SU-DHL-6 (cell line): ENCODE results near the gene HCAR3.
"Not testable (repeated sequence)": the region's sequence is repeated elsewhere in the genome, so short reads cannot be mapped to it uniquely, and the experiment has no call there.

ENCODE experiments used
- H2AFZ ChIP-seq: fragments of 200-600 bp; sonication (generic); 2 replicates; pipeline ENCODE4 v1.6.1; 2014; ENCODE audit warnings: low read depth, mild to moderate bottlenecking, moderate library complexity, mixed read lengths, antibody characterized with exemption, low read length; ENCODE audit not compliant: severe bottlenecking
- H3F3A ChIP-seq: fragments of 200-600 bp; shearing (Covaris generic); 2 replicates; pipeline ENCODE4 v1.6.0; 2016; ENCODE audit warnings: antibody characterized with exemption, mild to moderate bottlenecking; ENCODE audit not compliant: insufficient read depth
- H3K27ac ChIP-seq: fragments of 200-600 bp; sonication (generic); 2 replicates; pipeline ENCODE4 v1.5.1; 2016; ENCODE audit warnings: low read depth, mild to moderate bottlenecking, low read length, moderate library complexity, mixed read lengths
- H3K27me3 ChIP-seq: fragments of 200-600 bp; sonication (generic), shearing (Covaris generic); 2 replicates; pipeline ENCODE4 v1.6.0; 2014; ENCODE audit warnings: mild to moderate bottlenecking, low read length
- H3K36me3 ChIP-seq: fragments of 200-600 bp; sonication (generic); 2 replicates; pipeline ENCODE4 v1.6.1; 2014; ENCODE audit warnings: mild to moderate bottlenecking, low read length, mixed read lengths
- H3K4me2 ChIP-seq: fragments of 300-600, 200-600 bp; shearing (Covaris generic), sonication (generic); 2 replicates; pipeline ENCODE4 v1.6.0; 2014; ENCODE audit warnings: low read length, low read depth, mild to moderate bottlenecking; ENCODE audit not compliant: poor library complexity, severe bottlenecking
- H3K4me3 ChIP-seq: fragments of 200-600 bp; sonication (generic); 2 replicates; pipeline ENCODE4 v1.5.1; 2014; ENCODE audit warnings: antibody characterized with exemption, low read length, mild to moderate bottlenecking, mixed read lengths; ENCODE audit not compliant: insufficient read depth, poor library complexity, severe bottlenecking
- H3K79me2 ChIP-seq: fragments of 200-600 bp; sonication (generic); 2 replicates; pipeline ENCODE4 v1.6.1; 2014; ENCODE audit warnings: mild to moderate bottlenecking, low read length, moderate library complexity; ENCODE audit not compliant: insufficient read depth
- H3K9ac ChIP-seq: fragments of 200-600 bp; sonication (generic); 2 replicates; pipeline ENCODE4 v1.7.0; 2014; ENCODE audit warnings: mild to moderate bottlenecking, low read length
- H3K9me2 ChIP-seq: fragments of 200-600 bp; sonication (generic); replicated peaks from 2 replicates; pipeline ENCODE4 v1.6.1; 2014; ENCODE audit warnings: low read length; ENCODE audit not compliant: insufficient read depth
- H3K9me3 ChIP-seq: fragments of 200-600 bp; sonication (generic); 2 replicates; pipeline ENCODE4 v1.6.1; 2014; ENCODE audit warnings: low read length, mixed read lengths; ENCODE audit not compliant: insufficient read depth
- H4K20me1 ChIP-seq: fragments of 200-600 bp; sonication (generic); 2 replicates; pipeline ENCODE4 v1.6.1; 2014; ENCODE audit warnings: low read depth, mild to moderate bottlenecking, antibody characterized with exemption, low read length, moderate library complexity, mixed read lengths
- EZH2phosphoT487 ChIP-seq: fragments of 200-600 bp; sonication (generic), shearing (Covaris generic); conservative IDR thresholded peaks from 2 replicates; pipeline ENCODE4 v1.6.1; 2018; ENCODE audit warnings: mild to moderate bottlenecking, antibody characterized with exemption, low read length, moderate library complexity, mixed read lengths
- TF ChIP-seq, protein P1 (sequence below): fragments of 200-600 bp; sonication (generic); IDR thresholded peaks from one replicate; pipeline ENCODE4 v1.5.1; 2017; ENCODE audit warnings: antibody characterized with exemption, mild to moderate bottlenecking, low read length, moderate library complexity; ENCODE audit not compliant: insufficient read depth, poor library complexity, severe bottlenecking

The HCAR3 gene

DNA sequence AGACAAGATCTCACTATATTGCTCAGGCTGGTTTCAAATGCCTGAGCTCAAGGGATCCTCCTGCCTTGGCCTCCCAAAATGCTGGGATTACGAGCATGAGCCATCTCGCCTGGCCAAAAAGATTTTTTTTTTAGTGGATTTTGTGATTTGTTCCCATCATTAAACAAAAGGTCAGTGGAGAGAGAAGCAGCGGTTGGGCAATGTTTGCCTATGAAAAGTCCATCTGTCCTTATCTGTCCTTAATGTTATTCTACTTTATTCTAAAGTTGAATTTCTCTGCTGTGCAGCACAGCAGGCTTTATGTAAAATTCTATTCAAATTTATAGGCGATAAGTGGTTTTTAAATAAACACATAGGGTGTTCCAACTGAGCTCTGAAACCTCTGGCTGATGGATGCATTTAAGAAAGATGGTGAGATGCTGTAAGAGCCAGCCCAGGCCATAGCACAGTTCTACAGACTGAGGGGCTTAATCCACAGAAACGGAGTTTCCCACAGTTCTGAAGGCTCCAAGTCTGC, 32.3 kb downstream of the HCAR3 start:
- Histone ChIP-seq H3K9me2 (no peaks in the 10 kb centered on the region), H2AFZ (no peak overlapping the region), H3K4me3 (no peak overlapping the region), H3K27me3 (no peaks in the 10 kb centered on the region), H3K36me3 (no peaks in the 10 kb centered on the region), H4K20me1 (no peaks in the 10 kb centered on the region), H3K27ac (no peak overlapping the region), H3K9me3 (no peaks in the 10 kb centered on the region), H3K79me2 (no peaks in the 10 kb centered on the region), H3K9ac (no peak overlapping the region), H3K4me2 (no peak overlapping the region), H3F3A (no peaks in the 10 kb centered on the region)
- TF ChIP-seq, protein P1, sequence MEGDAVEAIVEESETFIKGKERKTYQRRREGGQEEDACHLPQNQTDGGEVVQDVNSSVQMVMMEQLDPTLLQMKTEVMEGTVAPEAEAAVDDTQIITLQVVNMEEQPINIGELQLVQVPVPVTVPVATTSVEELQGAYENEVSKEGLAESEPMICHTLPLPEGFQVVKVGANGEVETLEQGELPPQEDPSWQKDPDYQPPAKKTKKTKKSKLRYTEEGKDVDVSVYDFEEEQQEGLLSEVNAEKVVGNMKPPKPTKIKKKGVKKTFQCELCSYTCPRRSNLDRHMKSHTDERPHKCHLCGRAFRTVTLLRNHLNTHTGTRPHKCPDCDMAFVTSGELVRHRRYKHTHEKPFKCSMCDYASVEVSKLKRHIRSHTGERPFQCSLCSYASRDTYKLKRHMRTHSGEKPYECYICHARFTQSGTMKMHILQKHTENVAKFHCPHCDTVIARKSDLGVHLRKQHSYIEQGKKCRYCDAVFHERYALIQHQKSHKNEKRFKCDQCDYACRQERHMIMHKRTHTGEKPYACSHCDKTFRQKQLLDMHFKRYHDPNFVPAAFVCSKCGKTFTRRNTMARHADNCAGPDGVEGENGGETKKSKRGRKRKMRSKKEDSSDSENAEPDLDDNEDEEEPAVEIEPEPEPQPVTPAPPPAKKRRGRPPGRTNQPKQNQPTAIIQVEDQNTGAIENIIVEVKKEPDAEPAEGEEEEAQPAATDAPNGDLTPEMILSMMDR, result no peak
- no peak for TF ChIP-seq EZH2phosphoT487

DNA sequence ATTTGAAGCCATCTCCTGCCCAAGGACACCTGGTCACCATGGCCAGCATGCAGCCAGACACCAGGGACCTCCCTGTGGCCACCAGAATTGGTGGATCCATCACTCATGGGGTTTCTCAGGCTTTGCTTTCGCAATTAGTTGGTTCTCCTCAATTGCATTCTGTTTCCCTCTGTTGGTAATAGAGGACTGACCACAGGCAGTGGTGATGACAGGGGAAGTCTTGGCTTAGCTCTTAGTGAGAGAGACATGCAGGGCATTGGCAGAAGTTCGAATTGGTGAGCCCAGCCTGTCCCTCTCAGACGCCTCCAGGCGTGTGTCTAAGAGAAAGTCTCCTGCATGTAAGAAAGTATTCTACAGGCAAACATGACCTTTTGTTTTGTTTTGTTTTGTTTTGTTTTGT, 34.8 kb downstream of the HCAR3 start:
- Histone ChIP-seq H3K36me3 (no peaks in the 10 kb centered on the region), H3K4me3 (no peak overlapping the region), H3K9me3 (no peaks in the 10 kb centered on the region), H3K4me2 (no peak overlapping the region), H3K9me2 (no peaks in the 10 kb centered on the region), H3K9ac (no peak overlapping the region), H3F3A (no peaks in the 10 kb centered on the region), H3K27ac (no peak overlapping the region), H3K27me3 (no peaks in the 10 kb centered on the region), H4K20me1 (no peaks in the 10 kb centered on the region), H3K79me2 (no peaks in the 10 kb centered on the region), H2AFZ (no peak overlapping the region)
- TF ChIP-seq, protein P1, result no peak
- no peak for TF ChIP-seq EZH2phosphoT487

DNA sequence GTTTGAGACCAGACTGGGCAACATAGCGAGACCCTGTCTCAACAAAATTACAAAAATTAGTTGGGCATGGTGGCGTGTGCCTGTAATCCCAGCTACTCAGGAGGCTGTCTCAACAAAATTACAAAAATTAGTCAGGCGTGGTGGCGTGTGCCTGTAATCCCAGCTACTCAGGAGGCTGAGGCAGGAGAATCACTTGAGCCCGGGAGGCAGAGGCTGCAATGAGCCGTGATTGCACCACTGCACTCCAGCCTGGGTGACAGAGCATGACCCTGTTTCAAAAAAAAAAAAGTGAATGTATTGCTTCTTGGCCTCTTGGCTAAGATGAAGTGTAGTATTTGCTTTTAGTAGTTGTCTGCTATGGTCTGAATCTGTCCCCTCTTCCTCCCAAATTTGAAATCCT, 35.6 kb downstream of the HCAR3 start:
- H4K20me1 ChIP-seq, H2AFZ ChIP-seq, H3K27ac ChIP-seq, H3K9me2 ChIP-seq, H3K4me3 ChIP-seq, H3F3A ChIP-seq, H3K9ac ChIP-seq, H3K79me2 ChIP-seq, H3K4me2 ChIP-seq, H3K36me3 ChIP-seq, H3K9me3 ChIP-seq, H3K27me3 ChIP-seq: not testable (repeated sequence)

DNA sequence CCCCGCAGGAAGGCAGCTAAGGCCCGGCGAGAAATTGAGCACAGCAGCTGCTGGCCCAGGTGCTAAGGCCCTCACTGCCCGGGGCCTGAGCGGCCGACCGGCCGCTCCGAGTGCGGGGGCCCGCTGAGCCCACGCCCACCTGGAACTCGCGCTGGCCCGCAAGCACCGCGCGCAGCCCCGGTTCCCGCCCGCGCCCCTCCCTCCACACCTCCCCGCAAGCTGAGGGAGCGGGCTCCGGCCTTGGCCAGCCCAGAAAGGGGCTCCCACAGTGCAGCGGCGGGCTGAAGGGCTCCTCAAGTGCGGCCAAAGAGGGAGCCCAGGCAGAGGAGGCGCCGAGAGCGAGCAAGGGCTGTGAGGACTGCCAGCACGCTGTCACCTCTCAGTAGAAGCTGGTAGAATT, 39.8 kb downstream of the HCAR3 start:
- not testable (repeated sequence) for H3K27me3 ChIP-seq, H2AFZ ChIP-seq, H3K9me2 ChIP-seq, H3K36me3 ChIP-seq, H3K9ac ChIP-seq, H3K9me3 ChIP-seq, H3K27ac ChIP-seq, H3F3A ChIP-seq, H3K79me2 ChIP-seq, H3K4me3 ChIP-seq, H4K20me1 ChIP-seq, H3K4me2 ChIP-seq

DNA sequence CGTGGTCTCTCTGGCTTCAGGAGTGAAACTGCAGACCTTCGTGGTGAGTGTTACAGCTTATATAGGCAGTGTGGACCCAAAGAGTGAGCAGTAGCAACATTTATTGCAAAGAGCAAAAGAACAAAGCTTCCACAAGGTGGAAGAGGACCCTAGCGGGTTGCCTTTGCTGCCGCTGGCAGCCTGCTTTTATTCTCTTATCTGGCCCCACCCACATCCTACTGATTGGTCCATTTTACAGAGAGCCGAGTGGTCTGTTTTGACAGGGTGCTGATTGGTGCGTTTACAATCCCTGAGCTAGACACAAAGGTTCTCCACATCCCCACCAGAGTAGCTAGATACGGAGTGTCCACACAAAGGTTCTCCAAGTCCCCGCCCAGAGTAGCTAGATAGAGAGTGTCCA, 40.6 kb downstream of the HCAR3 start:
- H3K9me2 ChIP-seq, H3K9me3 ChIP-seq, H3K9ac ChIP-seq, H3K79me2 ChIP-seq, H3K27me3 ChIP-seq, H3K27ac ChIP-seq, H2AFZ ChIP-seq, H3F3A ChIP-seq, H3K4me3 ChIP-seq, H3K4me2 ChIP-seq, H4K20me1 ChIP-seq, H3K36me3 ChIP-seq: not testable (repeated sequence)
